DND-41 (cell line): ENCODE measurements around the gene TMEM151A.

Experiments
- EZH2 ChIP-seq: IDR thresholded peaks from 3 replicates; pipeline ENCODE4 v1.6.1; 2012; ENCODE audit warnings: borderline replicate concordance, low read depth, mild to moderate bottlenecking, moderate library complexity, low read length, inconsistent platforms; ENCODE audit not compliant: severe bottlenecking
- TF ChIP-seq, protein P1 (sequence below): IDR thresholded peaks from 2 replicates; pipeline ENCODE4 v1.5.1; 2012; ENCODE audit warnings: borderline replicate concordance, low read length, moderate library complexity, mild to moderate bottlenecking; ENCODE audit not compliant: poor library complexity, severe bottlenecking; ENCODE audit errors: extremely low read depth

DNA sequence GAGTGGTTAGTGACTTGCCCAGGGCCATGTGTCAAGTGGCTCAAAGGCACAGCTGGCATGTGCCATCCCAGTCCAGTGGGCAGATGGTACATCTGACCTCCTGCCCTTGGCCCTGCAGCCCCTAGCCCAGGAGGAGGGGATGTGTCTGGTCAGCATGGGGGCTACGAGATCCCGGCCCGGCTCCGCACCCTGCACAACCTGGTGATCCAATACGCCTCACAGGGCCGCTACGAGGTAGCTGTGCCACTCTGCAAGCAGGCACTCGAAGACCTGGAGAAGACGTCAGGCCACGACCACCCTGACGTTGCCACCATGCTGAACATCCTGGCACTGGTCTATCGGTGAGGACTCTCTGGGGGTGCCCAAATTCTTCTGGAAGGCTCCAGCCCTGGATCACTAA, 29.0 kb upstream of the TMEM151A start:
- TF ChIP-seq, protein P1, sequence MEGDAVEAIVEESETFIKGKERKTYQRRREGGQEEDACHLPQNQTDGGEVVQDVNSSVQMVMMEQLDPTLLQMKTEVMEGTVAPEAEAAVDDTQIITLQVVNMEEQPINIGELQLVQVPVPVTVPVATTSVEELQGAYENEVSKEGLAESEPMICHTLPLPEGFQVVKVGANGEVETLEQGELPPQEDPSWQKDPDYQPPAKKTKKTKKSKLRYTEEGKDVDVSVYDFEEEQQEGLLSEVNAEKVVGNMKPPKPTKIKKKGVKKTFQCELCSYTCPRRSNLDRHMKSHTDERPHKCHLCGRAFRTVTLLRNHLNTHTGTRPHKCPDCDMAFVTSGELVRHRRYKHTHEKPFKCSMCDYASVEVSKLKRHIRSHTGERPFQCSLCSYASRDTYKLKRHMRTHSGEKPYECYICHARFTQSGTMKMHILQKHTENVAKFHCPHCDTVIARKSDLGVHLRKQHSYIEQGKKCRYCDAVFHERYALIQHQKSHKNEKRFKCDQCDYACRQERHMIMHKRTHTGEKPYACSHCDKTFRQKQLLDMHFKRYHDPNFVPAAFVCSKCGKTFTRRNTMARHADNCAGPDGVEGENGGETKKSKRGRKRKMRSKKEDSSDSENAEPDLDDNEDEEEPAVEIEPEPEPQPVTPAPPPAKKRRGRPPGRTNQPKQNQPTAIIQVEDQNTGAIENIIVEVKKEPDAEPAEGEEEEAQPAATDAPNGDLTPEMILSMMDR = no peak
- TF ChIP-seq EZH2 = no peak
